IMR-90 (cell line): ENCODE results near the gene TOX3. TPM values are rescaled to one million over a fixed set of nuclear protein-coding genes. Genes with fewer than 3 reads are reported as not detected.

Experiments
- ATAC-seq: fragments of 200-7000 bp; cut with Tn5 transposase; 2 replicates; pipeline ENCODE4 v1.9.1; 2020; ENCODE audit warnings: low read depth, mild to moderate bottlenecking, moderate library complexity
- BruUV-seq: library from RNA; stranded (reverse); fragments of 400-500 nt; replicated peaks from 2 replicates; lab custom pipeline; 2021; lab: Mats Ljungman, UMichigan
- CTCF ChIA-PET: fragments of 300-600 bp; formaldehyde crosslinking; extraction: SDS; loops from one replicate; lab custom pipeline; 2021; ENCODE audit warnings: antibody characterized with exemption; lab: Yijun Ruan, JAX
- POLR2A ChIA-PET: fragments of 300-600 bp; sonication (Branson Sonifier 250); formaldehyde crosslinking; loops from one replicate; lab custom pipeline; 2022; ENCODE audit warnings: antibody characterized with exemption; ENCODE audit not compliant: unreplicated experiment; lab: Charles Lee
- DNase-seq: peaks from one replicate; pipeline ENCODE4 v3.0.0; 2013
- H2AFZ ChIP-seq: replicated peaks from 2 replicates; pipeline ENCODE3; 2013; ENCODE audit warnings: low read length, mild to moderate bottlenecking; ENCODE audit not compliant: poor library complexity
- H2AK5ac ChIP-seq: 2 replicates; pipeline ENCODE4 v1.6.1; 2013; ENCODE audit warnings: low read depth, low read length, inconsistent platforms
- H2AK9ac ChIP-seq: replicated peaks from 2 replicates; pipeline ENCODE3; 2013; ENCODE audit warnings: mild to moderate bottlenecking, low read depth, low read length, moderate library complexity; ENCODE audit not compliant: poor library complexity
- H2BK120ac ChIP-seq: 2 replicates; pipeline ENCODE4 v1.6.1; 2013; ENCODE audit warnings: low read depth, low read length, inconsistent platforms
- H2BK15ac ChIP-seq: 3 replicates; pipeline ENCODE4 v1.6.1; 2013; ENCODE audit warnings: low read depth, low read length, inconsistent platforms
- H2BK20ac ChIP-seq: 2 replicates; pipeline ENCODE4 v1.6.1; 2013; ENCODE audit warnings: low read depth, mild to moderate bottlenecking, inconsistent platforms, low read length, moderate library complexity
- H2BK5ac ChIP-seq: 2 replicates; pipeline ENCODE4 v1.6.1; 2013; ENCODE audit warnings: mild to moderate bottlenecking, low read depth, low read length, inconsistent platforms; ENCODE audit not compliant: poor library complexity, severe bottlenecking
- H3K14ac ChIP-seq: replicated peaks from 2 replicates; pipeline ENCODE4 v1.6.1; 2013; ENCODE audit warnings: low read depth, low read length, inconsistent platforms
- H3K18ac ChIP-seq: 2 replicates; pipeline ENCODE4 v1.6.1; 2013; ENCODE audit warnings: low read depth, low read length, control low read depth
- H3K23ac ChIP-seq: 2 replicates; pipeline ENCODE4 v1.6.1; 2013; ENCODE audit warnings: low read depth, low read length, inconsistent platforms
- H3K27ac ChIP-seq: 2 replicates; pipeline ENCODE4 v1.5.1; 2013; ENCODE audit warnings: mild to moderate bottlenecking, control low read depth, low read length; ENCODE audit not compliant: insufficient read depth
- H3K27me3 ChIP-seq: 2 replicates; pipeline ENCODE4 v1.6.1; 2013; ENCODE audit warnings: low read length; ENCODE audit not compliant: control insufficient read depth, insufficient read depth
- H3K36me3 ChIP-seq: 2 replicates; pipeline ENCODE4 v1.6.1; 2013; ENCODE audit warnings: low read length, mixed read lengths; ENCODE audit not compliant: control insufficient read depth, insufficient read depth
- H3K4ac ChIP-seq: 2 replicates; pipeline ENCODE4 v1.6.1; 2013; ENCODE audit warnings: low read depth, low read length, inconsistent platforms
- H3K4me1 ChIP-seq: 2 replicates; pipeline ENCODE4 v1.6.1; 2013; ENCODE audit warnings: low read length, mixed read lengths; ENCODE audit not compliant: control insufficient read depth, insufficient read depth
- H3K4me2 ChIP-seq: 2 replicates; pipeline ENCODE4 v1.6.1; 2013; ENCODE audit warnings: low read depth, mild to moderate bottlenecking, control low read depth, low read length, moderate library complexity
- H3K4me3 ChIP-seq: 2 replicates; pipeline ENCODE4 v1.5.1; 2013; ENCODE audit warnings: low read depth, mild to moderate bottlenecking, control low read depth, low read length, moderate library complexity; ENCODE audit not compliant: insufficient read depth
- H3K56ac ChIP-seq: 2 replicates; pipeline ENCODE4 v1.6.1; 2013; ENCODE audit warnings: low read length, inconsistent platforms; ENCODE audit not compliant: insufficient read depth; ENCODE audit errors: extremely low read depth
- H3K79me1 ChIP-seq, 2 experiments: 2 replicates each; pipeline ENCODE4 v1.6.1; 2013; ENCODE audit warnings: low read length in 2 of 2, inconsistent platforms in 1 of 2, low read depth in 1 of 2
- H3K9ac ChIP-seq: 2 replicates; pipeline ENCODE4 v1.6.1; 2013; ENCODE audit warnings: low read depth, low read length, control low read depth
- H3K9me1 ChIP-seq: 2 replicates; pipeline ENCODE4 v1.6.1; 2013; ENCODE audit warnings: low read length, inconsistent platforms; ENCODE audit not compliant: insufficient read depth
- H3K9me3 ChIP-seq: 2 replicates; pipeline ENCODE4 v1.6.1; 2013; ENCODE audit warnings: low read length; ENCODE audit not compliant: control insufficient read depth, insufficient read depth
- H4K20me1 ChIP-seq: 2 replicates; pipeline ENCODE4 v1.6.1; 2013; ENCODE audit warnings: low read length, inconsistent platforms; ENCODE audit not compliant: insufficient read depth
- H4K5ac ChIP-seq: 2 replicates; pipeline ENCODE4 v1.6.1; 2013; ENCODE audit warnings: mild to moderate bottlenecking, low read depth, low read length, control low read depth
- H4K8ac ChIP-seq, 2 experiments: 2 replicates each; pipeline ENCODE4 v1.6.1; 2013; ENCODE audit warnings: low read depth in 2 of 2, low read length in 2 of 2, control low read depth in 1 of 2, inconsistent platforms in 1 of 2
- H4K91ac ChIP-seq: 2 replicates; pipeline ENCODE4 v1.6.1; 2013; ENCODE audit warnings: low read depth, low read length, inconsistent platforms; ENCODE audit not compliant: insufficient read depth
- BHLHE40 ChIP-seq: fragments of 150-350 bp; IDR thresholded peaks from 2 replicates; pipeline ENCODE4 v1.6.1; 2016; ENCODE audit warnings: mild to moderate bottlenecking, low read depth, low read length
- CTCF ChIP-seq: conservative IDR thresholded peaks from 2 replicates; pipeline ENCODE4 v1.5.1; 2012; ENCODE audit warnings: mild to moderate bottlenecking, low read depth, low read length, improper control_type of control experiment
- MAFK ChIP-seq: IDR thresholded peaks from 2 replicates; pipeline ENCODE4 v1.6.1; 2012; ENCODE audit warnings: low read depth, low read length, improper control_type of control experiment
- WGBS, 2 experiments: methylation state at CpG; one replicate each; pipeline versions ENCODE4 v1.1.5 to v1.1.7; 2013; ENCODE audit warnings: missing lambda C conversion rate in 2 of 2; ENCODE audit not compliant: insufficient read length in 1 of 2; ENCODE audit errors: extremely low coverage in 2 of 2; 5-methylcytosine and 5-hydroxymethylcytosine counted together
- dilution Hi-C: fragments of 300-500 bp; cut with HindIII; formaldehyde crosslinking; loops from one replicate; pipeline ENCODE4 v1.14.3; 2018; ENCODE audit warnings: low sequenced_read_pairs; ENCODE audit not compliant: unreplicated experiment
- in situ Hi-C: fragments of 300-500 bp; cut with MboI; formaldehyde crosslinking; loops from 3 replicates; pipeline ENCODE4 v1.14.3; 2019; ENCODE audit warnings: low sequenced_read_pairs, inconsistent platforms, mixed read lengths
- intact Hi-C: fragments of 100-400 bp; cut with micrococcal nuclease; formaldehyde crosslinking; loops from 2 replicates; pipeline ENCODE4 v1.10.0; 2022
- polyA plus RNA-seq, 3 experiments: library from polyadenylated mRNA; depleted of rRNA; stranded (reverse); fragments of >200 nt; gene quantifications; 2 replicates each; pipeline ENCODE4 v1.2.3, GENCODE V29; 2012; ENCODE audit warnings: low replicate concordance in 1 of 3
- total RNA-seq: library from RNA; depleted of rRNA; stranded (reverse); fragments of >200 nt; gene quantifications from 2 replicates; pipeline ENCODE4 v1.2.3, GENCODE V29; 2012

TOX3 gene
- total and polyA plus RNA-seq, 2 of the 4 experiments (the other 2 are of a cell fraction), result not detected

GRCh38 chr16:52494621-52495020, 52.3 kb downstream of the TOX3 start:
- no peak overlapping the region for H2BK15ac ChIP-seq
- H2BK120ac ChIP-seq, result no peak overlapping the region
- H3K36me3 ChIP-seq, result no peaks in the 10 kb centered on the region
- intact Hi-C loops, result no loop called here
- ChIA-PET POLR2A (no interaction called here), CTCF (no interaction called here)
- H3K18ac ChIP-seq, result no peak overlapping the region
- H3K4me3 ChIP-seq, result no peak overlapping the region
- no peak overlapping the region for H3K14ac ChIP-seq
- H4K5ac ChIP-seq, result no peak overlapping the region
- dilution Hi-C loops, result no loop called here
- H3K79me1 ChIP-seq, result no peaks in the 10 kb centered on the region
- no TSS peak for BruUV-seq
- no peak overlapping the region for H2AK5ac ChIP-seq
- H3K27me3 ChIP-seq, result no peaks in the 10 kb centered on the region
- TF ChIP-seq CTCF, result no peak
- TF ChIP-seq MAFK, result no peak
- TF ChIP-seq BHLHE40, result no peak
- no peak overlapping the region for H3K9ac ChIP-seq
- in situ Hi-C loops, result no loop called here
- no peak overlapping the region for H2AFZ ChIP-seq
- no peak overlapping the region for H3K27ac ChIP-seq
- no peaks in the 10 kb centered on the region for H3K4me1 ChIP-seq
- no peak overlapping the region for H4K8ac ChIP-seq
- WGBS, 2 experiments, result no CpG with 5 or more reads among the region's 3 CpGs
- peaks cover 2% of the 10 kb centered on the region; the same call in 1 of the 2 replicates for H3K9me3 ChIP-seq
- ATAC-seq (no peak), DNase-seq (no peak)
- no peak overlapping the region for H3K4me2 ChIP-seq
- no peaks in the 10 kb centered on the region for H3K9me1 ChIP-seq
- H2AK9ac ChIP-seq, result no peak overlapping the region
- H3K4ac ChIP-seq, result no peak overlapping the region
- H2BK20ac ChIP-seq, result no peak overlapping the region
- no peak overlapping the region for H2BK5ac ChIP-seq
- H3K23ac ChIP-seq, result no peak overlapping the region
- H3K56ac ChIP-seq, result no peak overlapping the region
- no peaks in the 10 kb centered on the region for H4K20me1 ChIP-seq
- H4K91ac ChIP-seq, result no peak overlapping the region
